GM12878 (cell line): ENCODE measurements around the gene CREBZF. TPM values are rescaled to one million over a fixed set of nuclear protein-coding genes. Genes with fewer than 3 reads are reported as not detected.

ENCODE experiments used
- ATAC-seq: fragments of 200-7000 bp; cut with Tn5 transposase; 3 replicates; pipeline ENCODE4 v1.9.1; 2020; ENCODE audit warnings: mild to moderate bottlenecking, moderate library complexity
- BruUV-seq: library from RNA; stranded (reverse); fragments of 400-500 nt; replicated peaks from 2 replicates; lab custom pipeline; 2021; lab: Mats Ljungman, UMichigan
- CTCF ChIA-PET: fragments of 300-600 bp; sonication (Branson Sonifier 250); formaldehyde crosslinking; extraction: SDS; loops from one replicate; lab custom pipeline; 2021; ENCODE audit warnings: inconsistent platforms; lab: Yijun Ruan, JAX
- POLR2A ChIA-PET: fragments of 350-600 bp; formaldehyde crosslinking; extraction: SDS; loops from one replicate; lab custom pipeline; 2021; ENCODE audit warnings: inconsistent platforms; lab: Charles Lee
- RAD21 ChIA-PET: fragments of 300-600 bp; sonication (Branson Sonifier 250); formaldehyde crosslinking; loops from one replicate; lab custom pipeline; 2023; ENCODE audit warnings: antibody characterized with exemption; ENCODE audit not compliant: unreplicated experiment; lab: Charles Lee
- SMC1A ChIA-PET: fragments of 300-600 bp; sonication (Branson Sonifier 250); formaldehyde crosslinking; loops from one replicate; lab custom pipeline; 2023; ENCODE audit not compliant: unreplicated experiment, uncharacterized antibody; lab: Charles Lee
- DNase-seq: peaks from one replicate; pipeline ENCODE4 v3.0.0-alpha.2; 2011; ENCODE audit warnings: low read depth, low spot score
- FAIRE-seq: peaks from 3 replicates; lab custom pipeline; 2011; peaks lifted over from hg19 to GRCh38; lab: Jason Lieb, UNC
- H2AFZ ChIP-seq: 2 replicates; pipeline ENCODE4 v1.6.0; 2011; ENCODE audit warnings: low read depth, low read length, control low read depth; ENCODE audit not compliant: control insufficient read depth
- H3K27ac ChIP-seq: 2 replicates; pipeline ENCODE4 v1.5.1; 2011; ENCODE audit warnings: control low read depth; ENCODE audit not compliant: control insufficient read depth, insufficient read depth
- H3K27me3 ChIP-seq, 2 experiments: replicated peaks in 1 of 2; 2 replicates each; pipeline versions ENCODE4 v1.6.0 to v1.6.1; 2011; ENCODE audit warnings: low read length in 1 of 2; ENCODE audit not compliant: control insufficient read depth in 2 of 2, insufficient read depth in 2 of 2
- H3K36me3 ChIP-seq, 2 experiments: 2 replicates each; pipeline ENCODE4 v1.5.1; 2011; ENCODE audit warnings: low read length in 1 of 2; ENCODE audit not compliant: control insufficient read depth in 2 of 2, insufficient read depth in 2 of 2
- H3K4me1 ChIP-seq: 2 replicates; pipeline ENCODE4 v1.6.1; 2011; ENCODE audit warnings: mild to moderate bottlenecking, low read length, moderate library complexity, mixed read lengths; ENCODE audit not compliant: control insufficient read depth, insufficient read depth
- H3K4me2 ChIP-seq: 2 replicates; pipeline ENCODE4 v1.6.0; 2011; ENCODE audit warnings: control low read depth; ENCODE audit not compliant: control insufficient read depth, insufficient read depth
- H3K4me3 ChIP-seq: fragments of 200-600 bp; sonication (generic); 2 replicates; pipeline ENCODE4 v1.5.1; 2016
- H3K79me2 ChIP-seq: 2 replicates; pipeline ENCODE4 v1.6.0; 2011; ENCODE audit warnings: low read length; ENCODE audit not compliant: control insufficient read depth, insufficient read depth
- H3K9ac ChIP-seq: 2 replicates; pipeline ENCODE4 v1.8.0; 2011; ENCODE audit warnings: low read length, control low read depth, mixed read lengths; ENCODE audit not compliant: control insufficient read depth, insufficient read depth
- H3K9me3 ChIP-seq: replicated peaks from 3 replicates; pipeline ENCODE4 v1.5.1; 2011; ENCODE audit warnings: mild to moderate bottlenecking, low read length; ENCODE audit not compliant: control insufficient read depth, insufficient read depth
- H4K20me1 ChIP-seq: 2 replicates; pipeline ENCODE4 v1.6.0; 2011; ENCODE audit not compliant: control insufficient read depth, insufficient read depth
- ATF7 ChIP-seq: fragments of 450-650 bp; IDR thresholded peaks from 2 replicates; pipeline ENCODE4 v1.6.1; 2016; ENCODE audit warnings: low read depth, mild to moderate bottlenecking
- CBX5 ChIP-seq: sonication (generic); IDR thresholded peaks from 2 replicates; pipeline ENCODE4 v1.6.1; 2016; ENCODE audit warnings: low read depth, moderate library complexity, mild to moderate bottlenecking, inconsistent platforms
- GABPA ChIP-seq: IDR thresholded peaks from 2 replicates; pipeline ENCODE4 v1.6.1; 2014; ENCODE audit warnings: antibody characterized with exemption, low read depth, mild to moderate bottlenecking, inconsistent platforms
- GATAD2B ChIP-seq: fragments of 450-650 bp; conservative IDR thresholded peaks from 2 replicates; pipeline ENCODE4 v1.6.1; 2017; ENCODE audit warnings: low read depth, mild to moderate bottlenecking, moderate library complexity
- MTA2 ChIP-seq: fragments of 450-650 bp; IDR thresholded peaks from 2 replicates; pipeline ENCODE4 v1.6.1; 2016; ENCODE audit warnings: low read depth, mild to moderate bottlenecking, moderate library complexity
- POLR2AphosphoS2 ChIP-seq: IDR thresholded peaks from 2 replicates; pipeline ENCODE4 v1.6.1; 2011; ENCODE audit warnings: low read depth, mild to moderate bottlenecking, low read length, improper control_type of control experiment, moderate library complexity
- SUPT20H ChIP-seq: IDR thresholded peaks from 2 replicates; pipeline ENCODE4 v1.6.1; 2011; ENCODE audit warnings: low read depth, mild to moderate bottlenecking, low read length, moderate library complexity, borderline replicate concordance; ENCODE audit not compliant: control insufficient read depth
- ZBED1 ChIP-seq: IDR thresholded peaks from 2 replicates; pipeline ENCODE4 v1.6.1; 2016; ENCODE audit warnings: borderline replicate concordance
- ZBTB33 ChIP-seq: fragments of 450-650 bp; IDR thresholded peaks from 2 replicates; pipeline ENCODE4 v1.6.1; 2017; ENCODE audit warnings: mild to moderate bottlenecking
- in situ Hi-C: fragments of 300-500 bp; cut with MboI; formaldehyde crosslinking; loops from 9 replicates; pipeline ENCODE4 v1.14.3; 2018; ENCODE audit warnings: mixed read lengths
- intact Hi-C: fragments of 100-400 bp; cut with micrococcal nuclease; formaldehyde crosslinking; loops from one replicate; pipeline ENCODE4 v1.14.2; 2022; ENCODE audit not compliant: unreplicated experiment
- polyA plus RNA-seq, 11 experiments: library from polyadenylated mRNA; depleted of rRNA in 4 of 11; unstranded in 6 of 11; stranded (reverse) in 5 of 11; fragments of >200 nt; fragmentation: Nextera tagmentation in 4 of 11; fragmentation: Illumina TruSeq in 1 of 11; extraction: Ambion mirVana in 4 of 11; extraction: Trizol in 1 of 11; gene quantifications; 1 replicate in 1 of 11; 2 replicates in 10 of 11; pipeline versions ENCODE4 v1.2.1 to v1.2.3, GENCODE V29; 2011 to 2016; ENCODE audit warnings: inconsistent platforms in 2 of 11, missing spikeins in 2 of 11, low read depth in 1 of 11
- total RNA-seq, 4 experiments: library from RNA; depleted of rRNA in 3 of 4; stranded (reverse); fragments of >200 nt in 3 of 4; fragmentation: Illumina TruSeq in 1 of 4; extraction: Trizol in 1 of 4; gene quantifications; 2 replicates each; pipeline versions ENCODE4 v1.2.1 to v1.2.3, GENCODE V29; 2013 to 2021

The CREBZF gene
- total and polyA plus RNA-seq, 10 of the 15 experiments (the other 5 are each of a cell fraction or from before 2014, with no cell fraction given), result 11.1 to 51.2 (median 34.1) TPM

GRCh38 chr11:85695546-85695945 is 30.6 kb upstream of the CREBZF start:
- ATAC-seq (no peak), FAIRE-seq (no peak), DNase-seq (no peak)
- ChIA-PET CTCF (interaction anchor here (0.9 to 4.3 kb wide), 3 partner anchors 10 to 147 kb away, joined by 3 to 27 read pairs (median 4); partner anchors contain the start of genes CCDC89 and TMEM126A), RAD21 (interaction anchor here (1.4 kb wide), 1 partner anchor 36 kb away, joined by 3 read pairs; no protein-coding TSS in a partner anchor), SMC1A (interaction anchor here (0.5 kb wide), 1 partner anchor 909 kb away, joined by 4 read pairs; no protein-coding TSS in a partner anchor), POLR2A (no interaction called here)
- Histone ChIP-seq H3K27me3 (no peaks in the 10 kb centered on the region), H3K9me3 (no peaks in the 10 kb centered on the region), H2AFZ (no peak overlapping the region), H3K79me2 (no peaks in the 10 kb centered on the region), H4K20me1 (no peaks in the 10 kb centered on the region), H3K9ac (no peak overlapping the region), H3K27ac (no peak overlapping the region), H3K4me3 (no peak overlapping the region), H3K4me1 (peaks cover 9% of the 10 kb centered on the region), H3K4me2 (no peak overlapping the region), H3K36me3 (no peaks in the 10 kb centered on the region)
- in situ Hi-C loops (no loop called here), intact Hi-C loops (no loop called here)
- no peak for TF ChIP-seq ATF7
- TF ChIP-seq GATAD2B, result no peak
- TF ChIP-seq MTA2, result no peak
- TF ChIP-seq CBX5, result no peak
- TF ChIP-seq ZBTB33, result no peak
- TF ChIP-seq GABPA, result no peak
- TF ChIP-seq SUPT20H, result no peak
- no peak for TF ChIP-seq POLR2AphosphoS2
- no peak for TF ChIP-seq ZBED1
- BruUV-seq, result no TSS peak
